H1 (cell line): ENCODE measurements around the gene IQCE. TPM values are rescaled to one million over a fixed set of nuclear protein-coding genes. Genes with fewer than 3 reads are reported as not detected.

Experiments used
- ASH2L ChIP-seq: fragments of 200-600, 300-600 bp; sonication (generic); IDR thresholded peaks from one replicate; pipeline ENCODE4 v1.7.1; 2017; ENCODE audit warnings: low read length
- BRCA1 ChIP-seq: IDR thresholded peaks from 2 replicates; pipeline ENCODE4 v1.6.1; 2012; ENCODE audit warnings: low read depth, low read length, improper control_type of control experiment
- CHD2 ChIP-seq: IDR thresholded peaks from 2 replicates; pipeline ENCODE4 v1.6.1; 2012; ENCODE audit warnings: low read length, improper control_type of control experiment
- EZH2 ChIP-seq: fragments of 200-600 bp; sonication (generic); IDR thresholded peaks from 2 replicates; pipeline ENCODE4 v1.7.1; 2012; ENCODE audit warnings: low read depth, mild to moderate bottlenecking, moderate library complexity, low read length, inconsistent platforms; ENCODE audit not compliant: severe bottlenecking
- FOSL1 ChIP-seq: IDR thresholded peaks from 2 replicates; pipeline ENCODE4 v1.6.1; 2011; ENCODE audit warnings: mild to moderate bottlenecking, low read depth, low read length, moderate library complexity; ENCODE audit not compliant: insufficient read depth
- GABPA ChIP-seq: IDR thresholded peaks from 2 replicates; pipeline ENCODE4 v1.6.1; 2011; ENCODE audit warnings: mild to moderate bottlenecking, low read length, moderate library complexity, borderline replicate concordance; ENCODE audit not compliant: insufficient read depth
- HDAC2 ChIP-seq, 2 experiments: fragments of 300-600 bp in 1 of 2; sonication (generic) in 1 of 2; IDR thresholded peaks; 2 replicates each; pipeline ENCODE4 v1.6.1; 2011 to 2012; ENCODE audit warnings: low read depth in 2 of 2, low read length in 2 of 2, mild to moderate bottlenecking in 2 of 2, moderate library complexity in 2 of 2, borderline replicate concordance in 1 of 2, inconsistent platforms in 1 of 2
- JUND ChIP-seq: IDR thresholded peaks from 2 replicates; pipeline ENCODE4 v1.6.1; 2011; ENCODE audit warnings: mild to moderate bottlenecking, improper control_type of control experiment, low read length
- MAFK ChIP-seq: IDR thresholded peaks from 2 replicates; pipeline ENCODE4 v1.6.1; 2012; ENCODE audit warnings: low read depth, mild to moderate bottlenecking, improper control_type of control experiment, low read length
- POLR2A ChIP-seq, 2 experiments: IDR thresholded peaks; 1 replicate in 1 of 2; 2 replicates in 1 of 2; pipeline ENCODE4 v1.6.1; 2011; ENCODE audit warnings: low read depth in 2 of 2, low read length in 2 of 2, mild to moderate bottlenecking in 2 of 2; ENCODE audit errors: control extremely low read depth in 1 of 2
- SIN3A ChIP-seq, 2 experiments: IDR thresholded peaks in 1 of 2; conservative IDR thresholded peaks in 1 of 2; 2 replicates each; pipeline ENCODE4 v1.6.1; 2011 to 2012; ENCODE audit warnings: low read length in 2 of 2, improper control_type of control experiment in 1 of 2, low read depth in 1 of 2, mild to moderate bottlenecking in 1 of 2
- SIRT6 ChIP-seq: IDR thresholded peaks from one replicate; pipeline ENCODE4 v1.7.1; 2012; ENCODE audit warnings: low read length, inconsistent platforms
- SP1 ChIP-seq: IDR thresholded peaks from 2 replicates; pipeline ENCODE4 v1.6.1; 2011; ENCODE audit warnings: low read depth, low read length
- SP2 ChIP-seq: IDR thresholded peaks from 2 replicates; pipeline ENCODE4 v1.6.1; 2012; ENCODE audit warnings: mild to moderate bottlenecking, low read length, inconsistent platforms
- SRF ChIP-seq: IDR thresholded peaks from 2 replicates; pipeline ENCODE4 v1.6.1; 2011; ENCODE audit warnings: mild to moderate bottlenecking, low read depth, low read length, moderate library complexity
- ZNF274 ChIP-seq: IDR thresholded peaks from 2 replicates; pipeline ENCODE4 v1.7.0; 2012; ENCODE audit warnings: low read length, borderline replicate concordance; ENCODE audit errors: extremely low read depth
- polyA plus RNA-seq, 7 experiments: library from polyadenylated mRNA; depleted of rRNA in 3 of 7; stranded (reverse) in 5 of 7; unstranded in 2 of 7; fragments of >200 nt in 5 of 7; fragments of 200-250 nt in 2 of 7; gene quantifications; 1 replicate in 5 of 7; 2 replicates in 1 of 7; 4 replicates in 1 of 7; pipeline versions ENCODE4 v1.2.1 to v1.2.3, GENCODE V29; 2011 to 2013; ENCODE audit warnings: missing spikeins in 2 of 7, mixed read lengths in 2 of 7
- total RNA-seq: library from RNA; stranded (reverse); fragmentation: NEBNext Ultra II Directional; extraction: Animal tissue kit (Norgen Biotek cat#: 25700); gene quantifications from 2 replicates; pipeline ENCODE4 v1.2.1, GENCODE V29; 2021
- TF ChIP-seq, protein P1 (sequence below): IDR thresholded peaks from 2 replicates; pipeline ENCODE4 v1.6.1; 2011; ENCODE audit warnings: low read depth, mild to moderate bottlenecking, low read length; ENCODE audit not compliant: insufficient read depth

Gene IQCE
- total and polyA plus RNA-seq, 2 of the 8 experiments (the other 6 are each of a cell fraction or from before 2014, with no cell fraction given): 2.2 to 4.9 TPM

GRCh38 chr7:2558629-2559282 lies at the start of gene IQCE (continued):
- no peak for TF ChIP-seq EZH2
- TF ChIP-seq, protein P1, sequence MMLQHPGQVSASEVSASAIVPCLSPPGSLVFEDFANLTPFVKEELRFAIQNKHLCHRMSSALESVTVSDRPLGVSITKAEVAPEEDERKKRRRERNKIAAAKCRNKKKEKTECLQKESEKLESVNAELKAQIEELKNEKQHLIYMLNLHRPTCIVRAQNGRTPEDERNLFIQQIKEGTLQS: no peak
- peak; percentile 87 to 97; a peak in 2 of 4 replicates for TF ChIP-seq SIN3A (conservative IDR thresholded peaks at IDR 0.05 in 1 of 2, IDR thresholded peaks at IDR 0.05 in 1 of 2; ENCODE audit: low read depth in 1 of 2, low read length in 2 of 2)
- TF ChIP-seq POLR2A (IDR thresholded peaks at IDR 0.05; ENCODE audit: control extremely low read depth in 1 of 2, low read depth in 2 of 2, low read length in 2 of 2): no peak
- no peak for TF ChIP-seq FOSL1
- no peak for TF ChIP-seq MAFK
- TF ChIP-seq CHD2: no peak
- peak; percentile 89 for TF ChIP-seq JUND
- no peak for TF ChIP-seq SP2
- no peak for TF ChIP-seq SIRT6
- TF ChIP-seq SP1: peak; percentile 66; the same call in 1 of the 2 replicates
- no peak for TF ChIP-seq GABPA
- no peak for TF ChIP-seq ZNF274
- peak in 1 of 2 experiments; percentile 85; a peak in 2 of 4 replicates for TF ChIP-seq HDAC2 (IDR thresholded peaks at IDR 0.05; ENCODE audit: borderline replicate concordance in 1 of 2, low read depth in 2 of 2, low read length in 2 of 2)
- TF ChIP-seq BRCA1: no peak
- no peak for TF ChIP-seq ASH2L
- TF ChIP-seq SRF: no peak
